ENCODE measurements around the gene XYLT1.

Gene XYLT1

GRCh38 chr16:17362183-17362582 lies 108.6 kb downstream of the XYLT1 start:
- no peak for TF ChIP-seq CTCF (conservative IDR thresholded peaks at IDR 0.05; ENCODE audit: low read depth, low read length)

GRCh38 chr16:17360693-17361122 lies 110.1 kb downstream of the XYLT1 start:
- no peak for TF ChIP-seq CTCF (conservative IDR thresholded peaks at IDR 0.05; ENCODE audit: low read depth, low read length)
- no peak overlapping the region for H3K4me3 ChIP-seq (ENCODE audit: low read depth, low read length)
- DNase-seq (ENCODE audit: low read depth): no peak

More at GRCh38 chr16:17362183-17362582, 108.6 kb downstream of the XYLT1 start:
- DNase-seq (ENCODE audit: low read depth): no peak
- no peak overlapping the region for H3K4me3 ChIP-seq (ENCODE audit: low read depth, low read length)

GRCh38 chr16:17359788-17360390 lies 110.9 kb downstream of the XYLT1 start:
- no peak for TF ChIP-seq CTCF (conservative IDR thresholded peaks at IDR 0.05; ENCODE audit: low read depth, low read length)
- H3K4me3 ChIP-seq (ENCODE audit: low read depth, low read length): no peak overlapping the region

GRCh38 chr16:17358846-17359245 lies 111.9 kb downstream of the XYLT1 start:
- peak; percentile 7 for DNase-seq (ENCODE audit: low read depth)
- no peak overlapping the region for H3K4me3 ChIP-seq (ENCODE audit: low read depth, low read length)
- TF ChIP-seq CTCF (conservative IDR thresholded peaks at IDR 0.05; ENCODE audit: low read depth, low read length): no peak

More at GRCh38 chr16:17359788-17360390, 110.9 kb downstream of the XYLT1 start:
- DNase-seq (ENCODE audit: low read depth): no peak

- TF ChIP-seq CTCF (conservative IDR thresholded peaks at IDR 0.05; ENCODE audit: low read depth, low read length): no peak
- DNase-seq (ENCODE audit: low read depth): no peak
- no peak overlapping the region for H3K4me3 ChIP-seq (ENCODE audit: low read depth, low read length)
Measured at GRCh38 chr16:17358355-17358754, 112.4 kb downstream of the XYLT1 start.

GRCh38 chr16:17357307-17358062 lies 113.3 kb downstream of the XYLT1 start:
- DNase-seq (ENCODE audit: low read depth): no peak
- no peak overlapping the region for H3K4me3 ChIP-seq (ENCODE audit: low read depth, low read length)
- TF ChIP-seq CTCF (conservative IDR thresholded peaks at IDR 0.05; ENCODE audit: low read depth, low read length): no peak
